ENCODE results near the gene ZSCAN10. TPM values are rescaled to one million over a fixed set of nuclear protein-coding genes. Genes with fewer than 3 reads are reported as not detected.

Gene ZSCAN10
- total and polyA plus RNA-seq, 7 donors, result 0.07 to 0.16 TPM; not detected in 5

- Histone ChIP-seq H3K27ac (peak overlapping the region; percentile 46), H3K4me3 (peak overlapping the region; percentile 22), H3K27me3 (ENCODE audit: insufficient read depth in 3 of 3, low read length in 2 of 3) (peaks cover 0 to 2% (median 0%) of the 10 kb centered on the region in 3 donors), H3K4me1 (peaks cover 17% of the 10 kb centered on the region), H3K36me3 (ENCODE audit: insufficient read depth in 1 of 2, low read depth in 1 of 2) (no peaks in the 10 kb centered on the region), H3K9me3 (no peaks in the 10 kb centered on the region)
- ATAC-seq (no peak), DNase-seq (peak; percentile 26 to 36)
- 33 to 43% (median 38%) methylated on average over 27 of the region's 27 CpGs for WGBS, 3 donors
- intact Hi-C loops (cut with DNase I), result no loop called here
- no peak for TF ChIP-seq CTCF (IDR thresholded peaks at IDR 0.05)
Observed at GRCh38 chr16:3101841-3102470, 2.9 kb upstream of the ZSCAN10 start.

- H3K27me3 ChIP-seq (ENCODE audit: insufficient read depth in 3 of 3, low read length in 2 of 3), result peaks cover 0 to 2% (median 0%) of the 10 kb centered on the region in 3 donors
- H3K4me1 ChIP-seq, result peaks cover 15% of the 10 kb centered on the region
- peak overlapping the region; percentile 46 for H3K27ac ChIP-seq
- H3K4me3 ChIP-seq, result peak overlapping the region; percentile 22
- DNase-seq (peak in 1 of 2 donors; percentile 30), ATAC-seq (no peak)
- H3K9me3 ChIP-seq, result no peaks in the 10 kb centered on the region
- intact Hi-C loops (cut with DNase I), result no loop called here
- H3K36me3 ChIP-seq (ENCODE audit: insufficient read depth in 1 of 2, low read depth in 1 of 2), result no peaks in the 10 kb centered on the region
- 52 to 61% (median 56%) methylated on average over 27 to 29 of the region's 29 CpGs for WGBS, 3 donors
- TF ChIP-seq CTCF (IDR thresholded peaks at IDR 0.05), result peak; percentile 34
Observed at GRCh38 chr16:3101018-3101840, 2.1 kb upstream of the ZSCAN10 start.

- Histone ChIP-seq H3K9me3 (no peaks in the 10 kb centered on the region), H3K36me3 (ENCODE audit: insufficient read depth in 1 of 2, low read depth in 1 of 2) (no peaks in the 10 kb centered on the region), H3K27ac (no peak overlapping the region), H3K4me3 (peak overlapping the region; percentile 52), H3K4me1 (peaks cover 8% of the 10 kb centered on the region), H3K27me3 (ENCODE audit: insufficient read depth in 3 of 3, low read length in 2 of 3) (peaks cover 0 to 2% (median 0%) of the 10 kb centered on the region in 3 donors)
- WGBS, 3 donors, result 4% methylated on average over 36 to 39 of the region's 39 CpGs
- ATAC-seq (peak; percentile 91 to 96 (median 95)), DNase-seq (peak; percentile 93 to 94)
- no peak for TF ChIP-seq CTCF (IDR thresholded peaks at IDR 0.05)
- intact Hi-C loops (cut with DNase I), result loop anchor here (5.0 kb wide), 1 partner anchor 38 kb away; no protein-coding TSS in a partner anchor
Observed at GRCh38 chr16:3099732-3100499, 822 bp upstream of the ZSCAN10 start.

- ATAC-seq (peak in 1 of 4 donors; percentile 3), DNase-seq (no peak)
- H3K36me3 ChIP-seq (ENCODE audit: insufficient read depth in 1 of 2, low read depth in 1 of 2), result no peaks in the 10 kb centered on the region
- H3K4me3 ChIP-seq, result peak overlapping the region; percentile 52
- peaks cover 0 to 2% (median 0%) of the 10 kb centered on the region in 3 donors for H3K27me3 ChIP-seq (ENCODE audit: insufficient read depth in 3 of 3, low read length in 2 of 3)
- no peak overlapping the region for H3K27ac ChIP-seq
- intact Hi-C loops (cut with DNase I), result loop anchor here (5.0 kb wide), 1 partner anchor 37 kb away; no protein-coding TSS in a partner anchor
- TF ChIP-seq CTCF (IDR thresholded peaks at IDR 0.05), result no peak
- 59 to 71% (median 69%) methylated on average over 5 of the region's 5 CpGs for WGBS, 3 donors
- H3K9me3 ChIP-seq, result no peaks in the 10 kb centered on the region
- H3K4me1 ChIP-seq, result peaks cover 8% of the 10 kb centered on the region
Observed at GRCh38 chr16:3099395-3099731, 269 bp upstream of the ZSCAN10 start.

All from psoas muscle (tissue), 8 donors.